Neural progenitor cell (in vitro differentiated cells): ENCODE measurements around the gene FARS2.

Experiments used
- CTCF ChIP-seq: fragments of 200-600 bp; sonication (generic); IDR thresholded peaks from 2 replicates; pipeline ENCODE4 v1.5.1; 2017; ENCODE audit warnings: antibody characterized with exemption, mild to moderate bottlenecking
- EZH2 ChIP-seq: fragments of 200-600 bp; sonication (generic); IDR thresholded peaks from 2 replicates; pipeline ENCODE4 v1.6.1; 2017; ENCODE audit warnings: antibody characterized with exemption, mild to moderate bottlenecking, moderate library complexity
- EZH2phosphoT487 ChIP-seq: fragments of 200-600 bp; sonication (generic); IDR thresholded peaks from 2 replicates; pipeline ENCODE4 v1.6.1; 2017; ENCODE audit warnings: antibody characterized with exemption

- TF ChIP-seq CTCF: no peak
- TF ChIP-seq EZH2: no peak
- no peak for TF ChIP-seq EZH2phosphoT487
Measured at GRCh38 chr6:5482619-5483018, 221.3 kb downstream of the FARS2 start.
